PFSK-1 (cell line): ENCODE data around the gene ESYT2.

Experiments
- FOXP2 ChIP-seq: optimal IDR thresholded peaks from 2 replicates; pipeline ENCODE3; 2011; ENCODE audit warnings: borderline replicate concordance, control low read depth, inconsistent platforms; ENCODE audit not compliant: insufficient read depth; ENCODE audit errors: extremely low read length, extremely low read depth
- POLR2AphosphoS5 ChIP-seq: IDR thresholded peaks from 2 replicates; pipeline ENCODE4 v1.6.1; 2012; ENCODE audit warnings: low read depth, mild to moderate bottlenecking, control low read depth, low read length, moderate library complexity
- REST ChIP-seq, 2 experiments: IDR thresholded peaks; 2 replicates each; pipeline versions ENCODE4 v1.6.1 to v1.8.0; 2011 to 2012; ENCODE audit warnings: low read depth in 2 of 2, low read length in 2 of 2, control low read depth in 1 of 2, inconsistent platforms in 1 of 2, mild to moderate bottlenecking in 1 of 2, moderate library complexity in 1 of 2; ENCODE audit not compliant: insufficient read depth in 1 of 2
- SIN3A ChIP-seq: IDR thresholded peaks from 2 replicates; pipeline ENCODE4 v1.6.1; 2012; ENCODE audit warnings: mild to moderate bottlenecking, low read length, moderate library complexity, borderline replicate concordance; ENCODE audit not compliant: insufficient read depth
- TAF1 ChIP-seq: IDR thresholded peaks from 2 replicates; pipeline ENCODE4 v1.6.1; 2012; ENCODE audit warnings: low read length, control low read depth, borderline replicate concordance; ENCODE audit not compliant: insufficient read depth

Gene ESYT2

GRCh38 chr7:158760445-158760764, 68.9 kb downstream of the ESYT2 start:
- TF ChIP-seq TAF1 (no peak), SIN3A (no peak), FOXP2 (no peak), REST (IDR thresholded peaks at IDR 0.05; ENCODE audit: insufficient read depth in 1 of 2, low read depth in 2 of 2, low read length in 2 of 2) (no peak), POLR2AphosphoS5 (no peak)

GRCh38 chr7:158759749-158760444, 69.4 kb downstream of the ESYT2 start:
- TF ChIP-seq POLR2AphosphoS5 (no peak), SIN3A (no peak), TAF1 (no peak), REST (IDR thresholded peaks at IDR 0.05; ENCODE audit: insufficient read depth in 1 of 2, low read depth in 2 of 2, low read length in 2 of 2) (no peak), FOXP2 (no peak)

DNA sequence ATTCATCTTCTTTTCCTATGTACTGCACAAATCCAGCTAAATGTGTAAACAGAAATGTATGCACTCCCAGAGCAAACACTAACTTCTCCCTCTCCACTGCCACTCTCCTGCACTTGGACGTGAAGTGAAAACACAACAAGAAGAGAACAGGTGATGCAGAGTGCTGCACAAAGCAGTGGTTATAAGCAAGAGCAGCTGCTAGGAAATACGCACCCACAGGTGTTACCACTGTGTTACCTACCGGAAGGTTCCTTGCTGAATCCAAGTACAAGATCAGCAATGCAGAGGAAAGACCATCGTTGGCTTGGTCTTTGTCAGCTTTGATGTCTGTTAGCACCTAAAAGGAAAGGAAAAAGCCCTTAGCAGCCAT, 70.1 kb downstream of the ESYT2 start:
- TF ChIP-seq REST (IDR thresholded peaks at IDR 0.05; ENCODE audit: insufficient read depth in 1 of 2, low read depth in 2 of 2, low read length in 2 of 2) (no peak), SIN3A (no peak), FOXP2 (no peak)

- TF ChIP-seq TAF1 (no peak), REST (IDR thresholded peaks at IDR 0.05; ENCODE audit: insufficient read depth in 1 of 2, low read depth in 2 of 2, low read length in 2 of 2) (no peak), FOXP2 (no peak), SIN3A (no peak), POLR2AphosphoS5 (no peak)
Observed at GRCh38 chr7:158758586-158759244, 70.6 kb downstream of the ESYT2 start.
